Adrenal gland (tissue), 12 donors: ENCODE data around the gene ZNF692. TPM values are rescaled to one million over a fixed set of nuclear protein-coding genes. Genes with fewer than 3 reads are reported as not detected.

Experiments used
- DNase-seq, 7 donors: peaks; one replicate each; pipeline ENCODE4 v3.0.0-alpha.2; 2019 to 2020
- H3K27ac ChIP-seq, 5 donors: fragments of 200-600 bp; sonication (generic) in 4 of 5; 1 replicate in 3 of 5; 2 replicates in 2 of 5; pipeline versions ENCODE4 v1.5.1 to v1.8.0; 2016 to 2020; ENCODE audit warnings: mild to moderate bottlenecking in 1 of 5
- H3K27me3 ChIP-seq: fragments of 200-600 bp; 2 replicates; pipeline ENCODE4 v1.8.0; 2021
- H3K36me3 ChIP-seq, 2 donors: fragments of 200-600 bp; replicated peaks in 1 of 2; 1 replicate in 1 of 2; 2 replicates in 1 of 2; pipeline versions ENCODE4 v1.5.1 to v1.8.0; 2018 to 2022
- H3K4me1 ChIP-seq, 2 donors: fragments of 200-600 bp; replicated peaks in 1 of 2; 1 replicate in 1 of 2; 2 replicates in 1 of 2; pipeline versions ENCODE4 v1.5.1 to v1.8.0; 2018 to 2021
- H3K4me3 ChIP-seq, 4 donors: fragments of 200-600 bp; sonication (generic) in 3 of 4; one replicate each; pipeline ENCODE4 v1.5.1; 2016 to 2018
- H3K9me3 ChIP-seq, 3 donors: fragments of 200-600 bp; sonication (generic) in 1 of 3; replicated peaks in 1 of 3; 1 replicate in 2 of 3; 2 replicates in 1 of 3; pipeline versions ENCODE4 v1.5.1 to v1.8.0; 2016 to 2021
- CTCF ChIP-seq, 6 experiments: fragments of 450-650 bp in 4 of 6; fragments of 200-600 bp in 2 of 6; sonication (generic) in 1 of 6; IDR thresholded peaks; 1 replicate in 5 of 6; 2 replicates in 1 of 6; pipeline versions ENCODE4 v1.5.1 to v1.8.0; 2016 to 2021; ENCODE audit warnings: antibody characterized with exemption in 6 of 6, mild to moderate bottlenecking in 2 of 6, moderate library complexity in 1 of 6
- POLR2A ChIP-seq, 2 donors: fragments of 450-650 bp; IDR thresholded peaks; one replicate each; pipeline ENCODE4 v1.6.1; 2017; ENCODE audit warnings: antibody characterized with exemption in 2 of 2, mild to moderate bottlenecking in 2 of 2, moderate library complexity in 1 of 2
- WGBS, 4 donors: extraction: QIAGEN DNeasy Blood & Tissue Kit in 2 of 4; methylation state at CpG; one replicate each; pipeline versions ENCODE4 v1.1.5 to v1.1.7; 2013 to 2017; 5-methylcytosine and 5-hydroxymethylcytosine counted together
- intact Hi-C, 2 donors: fragments of 100-400 bp; cut with DNase I; formaldehyde crosslinking; loops; one replicate each; pipeline versions ENCODE4 v1.14.1 to v1.15.0; 2022 to 2023
- polyA plus RNA-seq, 3 donors: library from polyadenylated mRNA; stranded (reverse); fragments of 200-250 nt in 2 of 3; fragments of 350-450 nt in 1 of 3; fragmentation: Illumina TruSeq in 1 of 3; extraction: RNeasy Lipid Tissue Mini Kit (QIAGEN cat#74804) in 1 of 3; gene quantifications; one replicate each; pipeline ENCODE4 v1.2.3, GENCODE V29; 2013 to 2014
- total RNA-seq, 9 donors: library from RNA; depleted of rRNA in 4 of 9; stranded (reverse); fragments of >200 nt in 4 of 9; fragments of 120-200 nt in 1 of 9; fragmentation: NEBNext Ultra II Directional in 1 of 9; extraction: Animal tissue kit (Norgen Biotek cat#: 25700) in 1 of 9; gene quantifications; one replicate each; pipeline versions ENCODE4 v1.1.0 to v1.2.4, GENCODE V29; 2013 to 2023
- donor health status: healthy with polysubstance abuse.
- donor health status: Bipolar disorder and iron deficiency.
- donor health status: DM: yes; HTN: yes; CAD: no.
- donor health status: DM: no; HTN: no; CAD: no.
- donor health status: DM: no; HTN: no; CAD: no.
- donor health status: DM: yes; HTN: yes; CAD: no.

ZNF692 gene
- total and polyA plus RNA-seq, 12 donors, result 10.3 to 366 (median 30.4) TPM

GRCh38 chr1:248824301-248824700 is 34.6 kb downstream of the ZNF692 start:
- no peak for DNase-seq
- no peaks in the 10 kb centered on the region for H3K9me3 ChIP-seq
- H3K27me3 ChIP-seq, result no peaks in the 10 kb centered on the region
- peak overlapping the region in 1 of 5 donors; percentile 97 for H3K27ac ChIP-seq
- intact Hi-C loops, result no loop called here
- peaks cover 38 to 51% of the 10 kb centered on the region in 2 donors for H3K4me1 ChIP-seq
- 95 to 100% (median 100%) methylated on average over 1 of the region's 1 CpG for WGBS, 4 donors
- TF ChIP-seq CTCF (IDR thresholded peaks at IDR 0.05) (no peak), POLR2A (IDR thresholded peaks at IDR 0.05) (no peak)
- no peak overlapping the region for H3K4me3 ChIP-seq
- H3K36me3 ChIP-seq, result peaks cover 0 to 11% of the 10 kb centered on the region in 2 donors

GRCh38 chr1:248823517-248824001 is 35.3 kb downstream of the ZNF692 start:
- peaks cover 38 to 50% of the 10 kb centered on the region in 2 donors for H3K4me1 ChIP-seq
- intact Hi-C loops, result no loop called here
- H3K27me3 ChIP-seq, result no peaks in the 10 kb centered on the region
- peak in 2 of 7 donors; percentile 17 to 47 for DNase-seq
- H3K4me3 ChIP-seq, result no peak overlapping the region
- H3K36me3 ChIP-seq, result peaks cover 0 to 11% of the 10 kb centered on the region in 2 donors
- WGBS, 4 donors, result 84 to 100% (median 92%) methylated on average over 1 to 2 of the region's 2 CpGs
- TF ChIP-seq POLR2A (IDR thresholded peaks at IDR 0.05) (peak in 1 of 2 donors; percentile 8), CTCF (IDR thresholded peaks at IDR 0.05) (no peak)
- H3K9me3 ChIP-seq, result no peaks in the 10 kb centered on the region
- peak overlapping the region in 1 of 5 donors; percentile 97 for H3K27ac ChIP-seq

- peak in 3 of 7 donors; percentile 14 to 49 (median 24) for DNase-seq
- Histone ChIP-seq H3K27ac (peak overlapping the region in 2 of 5 donors; percentile 12 to 84), H3K27me3 (no peaks in the 10 kb centered on the region), H3K9me3 (no peaks in the 10 kb centered on the region), H3K4me1 (peaks cover 38 to 45% of the 10 kb centered on the region in 2 donors), H3K4me3 (no peak overlapping the region), H3K36me3 (peaks cover 0 to 11% of the 10 kb centered on the region in 2 donors)
- intact Hi-C loops, result no loop called here
- 84 to 86% (median 84%) methylated on average over 14 to 15 of the region's 15 CpGs for WGBS, 4 donors
- TF ChIP-seq POLR2A (IDR thresholded peaks at IDR 0.05) (no peak), CTCF (IDR thresholded peaks at IDR 0.05) (no peak)
Observed at GRCh38 chr1:248822148-248823032, 36.5 kb downstream of the ZNF692 start.

GRCh38 chr1:248821641-248822040 is 37.2 kb downstream of the ZNF692 start:
- intact Hi-C loops, result no loop called here
- TF ChIP-seq CTCF (IDR thresholded peaks at IDR 0.05), result no peak
- TF ChIP-seq POLR2A (IDR thresholded peaks at IDR 0.05), result no peak
- no peaks in the 10 kb centered on the region for H3K9me3 ChIP-seq
- DNase-seq, result peak in 3 of 7 donors; percentile 8 to 48 (median 19)
- peak overlapping the region in 1 of 5 donors; percentile 84 for H3K27ac ChIP-seq
- H3K4me1 ChIP-seq, result peaks cover 34 to 50% of the 10 kb centered on the region in 2 donors
- peaks cover 0 to 16% of the 10 kb centered on the region in 2 donors for H3K36me3 ChIP-seq
- no peaks in the 10 kb centered on the region for H3K27me3 ChIP-seq
- 95 to 100% (median 97%) methylated on average over 5 to 7 of the region's 7 CpGs for WGBS, 4 donors
- H3K4me3 ChIP-seq, result no peak overlapping the region
